ENCODE measurements around the gene SMG6.

SMG6 gene

DNA sequence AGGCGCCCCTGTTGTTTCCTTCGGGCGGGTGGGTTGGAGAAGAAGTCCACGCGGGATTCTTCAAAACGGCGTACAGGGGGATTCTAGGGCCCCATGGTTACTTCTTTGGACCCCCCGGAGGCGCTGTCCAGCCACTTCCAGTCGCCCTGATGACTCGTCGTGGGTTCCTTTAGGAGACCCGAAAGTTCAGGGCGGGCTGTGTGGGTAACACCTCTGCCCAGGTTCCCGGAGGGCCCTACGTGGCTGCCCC lies 249.4 kb downstream of the SMG6 start:
- Histone ChIP-seq H3K9ac (ENCODE audit: low read depth in 1 of 2, low read length in 2 of 2) (peak overlapping the region in 1 of 2 donors; percentile 33), H3K4me1 (ENCODE audit: control insufficient read depth in 1 of 2, insufficient read depth in 2 of 2, low read length in 2 of 2) (peaks cover 16 to 22% of the 10 kb centered on the region in 2 donors), H3K36me3 (ENCODE audit: control insufficient read depth in 1 of 2, insufficient read depth in 2 of 2, low read length in 2 of 2) (no peaks in the 10 kb centered on the region), H3K9me3 (ENCODE audit: control insufficient read depth in 1 of 2, low read length in 2 of 2) (no peaks in the 10 kb centered on the region), H3K4me3 (ENCODE audit: low read depth in 1 of 2, low read length in 2 of 2) (peak overlapping the region; percentile 55 to 60), H3K27ac (ENCODE audit: low read depth, low read length) (peak overlapping the region; percentile 50), H3K27me3 (ENCODE audit: control insufficient read depth in 1 of 2, insufficient read depth in 2 of 2, low read length in 2 of 2) (peaks cover 19 to 29% of the 10 kb centered on the region in 2 donors)

DNA sequence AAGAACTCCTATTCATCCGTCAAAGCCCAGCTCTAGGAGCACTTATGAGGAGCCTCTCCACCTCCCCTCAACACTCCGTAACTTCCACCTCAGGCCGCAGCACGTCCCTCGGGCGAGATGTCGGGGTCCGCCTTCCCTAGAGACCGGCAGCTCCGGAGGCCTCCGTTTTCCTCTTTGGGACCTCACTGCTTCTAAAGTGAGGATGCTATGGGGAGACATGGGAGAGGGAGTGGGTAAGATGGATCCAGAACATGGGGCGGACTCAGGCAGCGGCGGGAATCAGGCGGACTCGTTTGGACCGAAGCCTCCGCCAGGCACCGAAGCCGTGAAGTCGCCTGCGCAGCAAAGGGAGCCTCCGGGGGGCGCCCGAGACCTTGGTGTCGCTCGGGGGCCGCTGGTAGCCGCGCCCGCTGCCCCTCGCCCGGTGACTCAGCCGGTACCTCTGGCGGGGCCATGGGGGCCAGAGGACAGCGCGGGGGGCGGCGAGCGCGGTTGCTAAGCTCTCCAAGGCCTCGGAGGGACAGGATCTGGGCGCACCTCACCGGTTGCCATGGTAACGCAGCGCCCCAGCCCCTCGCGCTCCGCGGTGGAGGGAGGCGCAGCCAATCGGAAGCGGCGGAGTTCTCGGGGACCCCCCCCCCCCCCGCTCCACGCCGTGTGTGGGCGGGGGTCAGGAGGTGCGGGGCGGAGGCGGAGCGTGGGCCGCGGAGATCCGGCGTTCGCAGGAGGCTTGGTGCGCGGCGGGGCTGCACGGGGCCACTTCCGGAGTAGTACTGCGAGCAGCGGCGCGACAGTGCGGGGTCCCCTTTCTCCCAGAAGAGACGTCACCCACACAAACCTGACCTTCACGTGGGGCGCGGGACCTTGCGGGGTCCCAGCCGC lies 250.0 kb downstream of the SMG6 start:
- Histone ChIP-seq H3K4me3 (ENCODE audit: low read depth in 1 of 2, low read length in 2 of 2) (peak overlapping the region; percentile 55 to 60), H3K9me3 (ENCODE audit: control insufficient read depth in 1 of 2, low read length in 2 of 2) (no peaks in the 10 kb centered on the region), H3K27ac (ENCODE audit: low read depth, low read length) (peak overlapping the region; percentile 50), H3K9ac (ENCODE audit: low read depth in 1 of 2, low read length in 2 of 2) (no peak overlapping the region), H3K27me3 (ENCODE audit: control insufficient read depth in 1 of 2, insufficient read depth in 2 of 2, low read length in 2 of 2) (peaks cover 19 to 29% of the 10 kb centered on the region in 2 donors), H3K36me3 (ENCODE audit: control insufficient read depth in 1 of 2, insufficient read depth in 2 of 2, low read length in 2 of 2) (no peaks in the 10 kb centered on the region), H3K4me1 (ENCODE audit: control insufficient read depth in 1 of 2, insufficient read depth in 2 of 2, low read length in 2 of 2) (peaks cover 21 to 26% of the 10 kb centered on the region in 2 donors)

DNA sequence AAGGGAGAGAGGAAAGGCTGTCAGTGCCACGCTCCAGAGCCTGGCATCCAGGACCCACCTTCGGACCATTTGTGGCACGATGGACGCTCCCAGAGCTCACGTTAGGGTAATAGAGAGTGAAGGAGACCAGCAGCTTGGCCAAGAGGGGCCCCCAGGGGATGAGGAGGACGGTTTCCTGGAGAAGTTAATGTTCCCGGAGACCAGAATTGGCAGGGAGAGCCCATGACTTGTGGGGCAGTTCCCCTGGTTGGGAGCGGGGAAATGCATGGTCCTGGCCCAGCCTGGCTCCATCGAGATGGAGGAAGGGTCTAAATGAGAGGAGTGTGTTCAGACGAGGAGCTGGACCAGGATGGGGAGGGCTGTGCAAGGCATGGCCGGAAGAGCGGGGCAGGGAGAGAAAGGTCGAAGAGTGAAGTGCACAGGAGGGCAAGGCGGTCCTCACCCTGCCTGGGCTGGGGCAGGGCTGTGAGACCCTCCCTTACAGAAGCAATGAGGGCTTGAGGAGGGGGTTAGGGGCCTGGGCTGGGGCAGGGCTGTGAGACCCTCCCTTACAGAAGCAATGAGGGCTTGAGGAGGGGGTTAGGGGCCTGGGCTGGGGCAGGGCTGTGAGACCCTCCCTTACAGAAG lies 251.5 kb downstream of the SMG6 start:
- Histone ChIP-seq H3K4me3 (ENCODE audit: low read depth in 1 of 2, low read length in 2 of 2) (no peak overlapping the region), H3K27me3 (ENCODE audit: control insufficient read depth in 1 of 2, insufficient read depth in 2 of 2, low read length in 2 of 2) (peaks cover 12 to 22% of the 10 kb centered on the region in 2 donors), H3K9me3 (ENCODE audit: control insufficient read depth in 1 of 2, low read length in 2 of 2) (no peaks in the 10 kb centered on the region), H3K9ac (ENCODE audit: low read depth in 1 of 2, low read length in 2 of 2) (no peak overlapping the region), H3K4me1 (ENCODE audit: control insufficient read depth in 1 of 2, insufficient read depth in 2 of 2, low read length in 2 of 2) (peaks cover 16 to 20% of the 10 kb centered on the region in 2 donors), H3K27ac (ENCODE audit: low read depth, low read length) (no peak overlapping the region), H3K36me3 (ENCODE audit: control insufficient read depth in 1 of 2, insufficient read depth in 2 of 2, low read length in 2 of 2) (no peaks in the 10 kb centered on the region)

DNA sequence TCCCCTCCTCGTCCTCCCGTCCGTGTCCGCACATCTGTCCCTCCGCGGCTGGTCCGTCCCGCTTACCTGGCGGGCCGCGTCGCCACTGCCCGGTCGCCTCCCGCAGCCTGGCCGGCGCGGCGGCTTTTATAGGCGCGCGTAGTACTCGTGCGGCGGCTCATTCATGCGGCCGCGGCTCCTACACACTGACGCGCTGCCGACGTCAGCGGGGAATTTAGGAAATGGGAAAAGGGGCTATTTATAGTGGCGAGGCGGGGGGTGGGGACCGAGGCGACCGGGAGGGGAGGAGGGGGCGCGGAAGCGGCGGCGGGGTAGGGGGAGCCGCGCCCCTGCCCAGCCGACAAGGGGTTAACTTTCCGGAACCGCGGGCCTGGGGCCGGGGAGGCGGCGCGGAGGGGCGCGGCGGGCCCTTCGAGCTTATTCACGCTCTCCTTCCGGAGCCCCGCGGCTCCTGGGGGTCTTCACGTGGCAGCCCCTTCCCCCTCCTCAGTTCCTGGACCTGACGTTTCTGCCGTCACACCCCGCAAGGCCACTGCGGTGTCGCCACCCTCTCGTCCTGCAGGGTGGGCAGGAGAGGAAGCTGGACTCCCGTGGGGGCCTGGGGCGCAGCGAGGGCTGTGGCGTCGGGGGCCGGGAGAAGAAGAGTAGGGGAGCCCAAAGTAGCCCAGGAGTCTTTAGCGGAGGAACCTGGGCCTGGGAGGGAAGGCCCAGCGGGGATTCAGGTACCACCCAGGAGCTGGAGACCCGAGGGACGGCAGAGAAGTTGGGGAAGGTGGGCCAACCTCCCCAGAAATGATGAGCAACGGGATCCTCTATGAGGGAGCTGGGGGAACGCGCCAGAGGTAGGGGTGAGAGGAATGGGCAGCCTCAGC lies 252.3 kb downstream of the SMG6 start:
- Histone ChIP-seq H3K27ac (ENCODE audit: low read depth, low read length) (no peak overlapping the region), H3K9ac (ENCODE audit: low read depth in 1 of 2, low read length in 2 of 2) (no peak overlapping the region), H3K4me3 (ENCODE audit: low read depth in 1 of 2, low read length in 2 of 2) (no peak overlapping the region), H3K4me1 (ENCODE audit: control insufficient read depth in 1 of 2, insufficient read depth in 2 of 2, low read length in 2 of 2) (peaks cover 16% of the 10 kb centered on the region in 2 donors), H3K27me3 (ENCODE audit: control insufficient read depth in 1 of 2, insufficient read depth in 2 of 2, low read length in 2 of 2) (peaks cover 12 to 19% of the 10 kb centered on the region in 2 donors), H3K36me3 (ENCODE audit: control insufficient read depth in 1 of 2, insufficient read depth in 2 of 2, low read length in 2 of 2) (no peaks in the 10 kb centered on the region), H3K9me3 (ENCODE audit: control insufficient read depth in 1 of 2, low read length in 2 of 2) (no peaks in the 10 kb centered on the region)

DNA sequence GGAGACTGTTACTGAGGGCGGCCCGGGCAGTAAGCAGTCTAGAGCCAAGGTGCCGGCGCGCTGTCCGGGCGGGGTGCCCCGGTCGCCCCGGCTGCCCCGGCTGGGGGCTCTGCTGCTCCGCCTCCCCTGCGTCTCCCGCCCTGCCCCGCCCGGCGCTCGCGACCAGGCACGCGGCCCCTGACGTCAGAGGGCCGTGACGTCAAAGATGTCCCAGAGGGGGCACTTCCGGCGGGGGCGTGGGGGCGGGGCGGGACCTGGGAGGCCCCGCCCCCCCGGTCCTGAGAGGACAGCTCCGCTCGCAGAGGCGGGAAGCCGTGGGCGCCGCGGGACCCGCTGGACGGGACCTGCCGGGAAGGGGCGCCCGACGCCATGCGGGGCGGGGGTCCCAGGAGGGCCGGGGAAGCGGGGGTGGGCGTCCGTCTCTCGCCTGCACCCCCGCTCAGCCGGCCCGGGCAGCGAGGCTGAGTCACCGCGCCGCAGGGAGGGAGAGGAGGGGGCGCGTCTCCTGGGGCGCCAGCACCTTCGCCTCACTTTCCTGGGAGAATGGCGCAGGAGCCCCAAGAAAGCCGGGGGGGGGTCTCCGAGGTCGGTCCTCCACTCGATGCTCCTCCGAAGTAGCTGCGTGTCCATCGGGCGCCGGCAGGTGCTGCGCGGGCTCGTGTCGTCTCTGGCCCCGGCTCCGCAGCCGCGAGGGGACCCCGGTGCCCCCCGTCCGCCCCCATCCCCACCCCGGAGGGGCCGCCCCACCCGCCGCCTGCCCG lies 253.1 kb downstream of the SMG6 start:
- Histone ChIP-seq H3K9ac (ENCODE audit: low read depth in 1 of 2, low read length in 2 of 2) (no peak overlapping the region), H3K9me3 (ENCODE audit: control insufficient read depth in 1 of 2, low read length in 2 of 2) (no peaks in the 10 kb centered on the region), H3K4me1 (ENCODE audit: control insufficient read depth in 1 of 2, insufficient read depth in 2 of 2, low read length in 2 of 2) (peaks cover 16% of the 10 kb centered on the region in 2 donors), H3K4me3 (ENCODE audit: low read depth in 1 of 2, low read length in 2 of 2) (peak overlapping the region in 1 of 2 donors; percentile 45), H3K27ac (ENCODE audit: low read depth, low read length) (no peak overlapping the region), H3K36me3 (ENCODE audit: control insufficient read depth in 1 of 2, insufficient read depth in 2 of 2, low read length in 2 of 2) (no peaks in the 10 kb centered on the region), H3K27me3 (ENCODE audit: control insufficient read depth in 1 of 2, insufficient read depth in 2 of 2, low read length in 2 of 2) (peaks cover 12 to 17% of the 10 kb centered on the region in 2 donors)

DNA sequence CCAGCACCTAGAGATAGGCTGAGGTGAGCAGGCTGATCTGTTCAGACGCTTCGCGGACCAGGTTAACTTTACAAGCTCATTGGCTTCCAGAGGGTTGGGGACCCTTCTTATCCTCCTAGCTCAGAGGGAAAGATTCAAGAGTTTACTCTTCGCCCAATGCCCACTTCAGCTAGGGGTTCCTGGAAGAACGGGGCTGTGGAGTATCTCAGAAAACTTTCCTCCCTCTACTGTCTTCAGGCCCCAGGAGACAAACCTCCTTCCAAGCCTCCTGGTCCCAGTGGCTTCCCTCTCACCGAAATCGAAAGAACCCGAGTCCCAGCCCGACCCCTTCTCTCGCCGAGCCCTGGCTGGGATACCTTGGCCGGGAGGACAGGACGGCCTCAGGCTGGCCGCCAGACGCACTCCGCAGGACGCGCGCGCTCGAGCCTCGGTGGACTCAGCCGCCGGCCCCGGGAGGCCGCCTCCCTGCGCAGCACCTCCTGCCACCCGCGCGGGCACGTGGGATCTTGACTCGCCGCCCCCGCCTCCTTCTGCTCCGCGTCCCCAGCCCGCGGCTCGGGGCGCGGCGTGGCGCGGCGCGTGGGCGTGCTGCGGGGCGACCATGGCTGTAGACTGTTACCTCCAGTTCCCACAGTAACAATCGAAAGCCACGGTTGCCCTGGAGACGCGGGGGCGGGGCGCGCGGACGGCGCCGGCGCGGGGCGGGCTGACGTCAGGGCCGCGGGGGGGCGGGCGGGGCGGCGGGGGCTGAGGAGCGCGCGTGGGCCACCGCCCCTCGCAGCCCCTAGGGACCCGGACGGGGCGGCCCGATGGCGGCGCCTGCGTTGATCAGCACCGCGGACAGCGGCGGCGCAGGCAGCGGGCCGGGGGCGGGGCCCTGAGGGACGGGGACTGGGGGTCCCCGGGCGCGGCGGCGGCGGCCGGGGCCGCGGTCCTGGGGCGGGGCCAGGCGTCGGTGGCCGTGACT lies 254.0 kb downstream of the SMG6 start:
- Histone ChIP-seq H3K27ac (ENCODE audit: low read depth, low read length) (peak overlapping the region; percentile 42), H3K27me3 (ENCODE audit: control insufficient read depth in 1 of 2, insufficient read depth in 2 of 2, low read length in 2 of 2) (peaks cover 11 to 17% of the 10 kb centered on the region in 2 donors)

DNA sequence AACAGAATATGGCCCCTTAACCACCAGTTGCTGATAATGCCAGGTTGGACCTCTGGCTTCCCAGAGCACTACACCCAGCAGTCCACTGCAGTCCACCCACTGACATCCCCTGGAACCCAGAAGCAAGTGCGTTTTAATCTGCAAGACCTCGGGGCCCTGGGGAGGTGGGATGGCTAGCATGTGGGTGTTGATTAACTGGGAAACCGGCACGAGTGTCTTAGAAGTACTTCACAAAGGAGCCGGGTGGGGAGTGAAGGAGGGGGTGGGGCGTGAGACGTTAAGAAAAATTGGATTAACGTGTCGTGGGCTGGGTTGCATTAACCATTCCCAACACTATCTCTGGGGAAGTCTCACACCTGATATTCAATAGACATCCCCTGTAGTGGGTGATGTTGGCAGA lies 254.8 kb downstream of the SMG6 start:
- Histone ChIP-seq H3K27ac (ENCODE audit: low read depth, low read length) (no peak overlapping the region), H3K36me3 (ENCODE audit: control insufficient read depth in 1 of 2, insufficient read depth in 2 of 2, low read length in 2 of 2) (peaks cover 0 to 7% of the 10 kb centered on the region in 2 donors), H3K9ac (ENCODE audit: low read depth in 1 of 2, low read length in 2 of 2) (no peak overlapping the region), H3K4me1 (ENCODE audit: control insufficient read depth in 1 of 2, insufficient read depth in 2 of 2, low read length in 2 of 2) (peaks cover 7 to 13% of the 10 kb centered on the region in 2 donors), H3K9me3 (ENCODE audit: control insufficient read depth in 1 of 2, low read length in 2 of 2) (no peaks in the 10 kb centered on the region), H3K4me3 (ENCODE audit: low read depth in 1 of 2, low read length in 2 of 2) (peak overlapping the region in 1 of 2 donors; percentile 75), H3K27me3 (ENCODE audit: control insufficient read depth in 1 of 2, insufficient read depth in 2 of 2, low read length in 2 of 2) (peaks cover 6 to 10% of the 10 kb centered on the region in 2 donors)

More for the DNA sequence above, 254.0 kb downstream of the SMG6 start:
- Histone ChIP-seq H3K4me3 (ENCODE audit: low read depth in 1 of 2, low read length in 2 of 2) (peak overlapping the region; percentile 72 to 75), H3K9ac (ENCODE audit: low read depth in 1 of 2, low read length in 2 of 2) (peak overlapping the region; percentile 38 to 52), H3K4me1 (ENCODE audit: control insufficient read depth in 1 of 2, insufficient read depth in 2 of 2, low read length in 2 of 2) (peaks cover 14 to 16% of the 10 kb centered on the region in 2 donors), H3K9me3 (ENCODE audit: control insufficient read depth in 1 of 2, low read length in 2 of 2) (no peaks in the 10 kb centered on the region), H3K36me3 (ENCODE audit: control insufficient read depth in 1 of 2, insufficient read depth in 2 of 2, low read length in 2 of 2) (no peaks in the 10 kb centered on the region)

DNA sequence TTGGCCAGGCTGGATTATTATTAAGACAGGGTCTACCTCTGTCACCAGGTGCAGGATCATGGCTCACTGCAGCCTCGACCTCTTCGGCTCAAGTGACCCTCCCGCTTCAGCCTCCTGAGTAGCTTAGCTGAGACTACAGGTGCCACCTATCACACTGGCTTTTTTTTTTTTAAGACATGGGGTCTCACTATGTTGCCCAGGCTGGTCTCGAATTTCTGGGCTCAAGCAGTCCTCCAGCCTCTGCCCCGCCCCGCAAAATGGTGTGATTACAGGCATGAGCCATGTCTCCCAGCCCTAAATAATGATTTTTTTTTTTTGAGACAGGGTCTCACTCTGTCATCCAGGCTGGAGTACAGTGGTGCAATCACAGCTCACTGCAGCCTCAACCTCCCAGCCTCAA lies 256.0 kb downstream of the SMG6 start:
- Histone ChIP-seq H3K27ac (ENCODE audit: low read depth, low read length) (no peak overlapping the region), H3K4me1 (ENCODE audit: control insufficient read depth in 1 of 2, insufficient read depth in 2 of 2, low read length in 2 of 2) (peaks cover 14 to 16% of the 10 kb centered on the region in 2 donors), H3K9ac (ENCODE audit: low read depth in 1 of 2, low read length in 2 of 2) (no peak overlapping the region), H3K36me3 (ENCODE audit: control insufficient read depth in 1 of 2, insufficient read depth in 2 of 2, low read length in 2 of 2) (peaks cover 0 to 18% of the 10 kb centered on the region in 2 donors), H3K9me3 (ENCODE audit: control insufficient read depth in 1 of 2, low read length in 2 of 2) (no peaks in the 10 kb centered on the region), H3K4me3 (ENCODE audit: low read depth in 1 of 2, low read length in 2 of 2) (no peak overlapping the region), H3K27me3 (ENCODE audit: control insufficient read depth in 1 of 2, insufficient read depth in 2 of 2, low read length in 2 of 2) (peaks cover 0 to 10% of the 10 kb centered on the region in 2 donors)
